Dermis microvascular lymphatic vessel endothelial cell (primary cell): Measurements from ENCODE around the gene NACC2. TPM values are rescaled to one million over a fixed set of nuclear protein-coding genes. Genes with fewer than 3 reads are reported as not detected.
"Not testable (repeated sequence)": the region's sequence is repeated elsewhere in the genome, so short reads cannot be mapped to it uniquely, and the experiment has no call there.

ENCODE experiments used
- DNase-seq, 2 donors: peaks; one replicate each; pipeline versions ENCODE4 v3.0.0 to v3.0.0-alpha.2; 2010; ENCODE audit warnings: low read depth in 2 of 2
- total RNA-seq: library from RNA; depleted of rRNA; stranded (reverse); fragments of >200 nt; gene quantifications from 2 replicates; pipeline ENCODE4 v1.2.1, GENCODE V29; 2014

Gene NACC2
- total RNA-seq, 1 donor from 2014 or later = 12.2 TPM

GRCh38 chr9:135979547-135980166 is 115.4 kb downstream of the NACC2 start:
- no peak for DNase-seq

GRCh38 chr9:135978642-135979546 is 116.2 kb downstream of the NACC2 start:
- DNase-seq = no peak

- no peak for DNase-seq
Observed at GRCh38 chr9:135976944-135977343, 118.1 kb downstream of the NACC2 start.

- no peak for DNase-seq
Observed at GRCh38 chr9:135976531-135976930, 118.6 kb downstream of the NACC2 start.

- no peak for DNase-seq
Observed at GRCh38 chr9:135975834-135976233, 119.3 kb downstream of the NACC2 start.

GRCh38 chr9:135974220-135974573 is 120.9 kb downstream of the NACC2 start:
- no peak for DNase-seq

- DNase-seq = no peak
Observed at GRCh38 chr9:135973277-135974219, 121.5 kb downstream of the NACC2 start.

- peak in 1 of 2 donors; percentile 32 for DNase-seq
Observed at GRCh38 chr9:135971892-135972291, 123.2 kb downstream of the NACC2 start.

- no peak for DNase-seq
Observed at GRCh38 chr9:135971111-135971766, 123.8 kb downstream of the NACC2 start.

- DNase-seq = no peak
Observed at GRCh38 chr9:135970128-135970815, 124.8 kb downstream of the NACC2 start.

GRCh38 chr9:135969064-135969683 is 125.9 kb downstream of the NACC2 start:
- DNase-seq = peak in 1 of 2 donors; percentile 54

- DNase-seq = no peak
Observed at GRCh38 chr9:135968601-135969000, 126.5 kb downstream of the NACC2 start.

GRCh38 chr9:135968083-135968476 is 127.0 kb downstream of the NACC2 start:
- no peak for DNase-seq

- not testable (repeated sequence) for DNase-seq
Observed at GRCh38 chr9:135966916-135967260, 128.2 kb downstream of the NACC2 start.

GRCh38 chr9:135965124-135965756 is 129.8 kb downstream of the NACC2 start:
- no peak for DNase-seq

- no peak for DNase-seq
Observed at GRCh38 chr9:135963938-135964337, 131.2 kb downstream of the NACC2 start.

- DNase-seq = no peak
Observed at GRCh38 chr9:135963338-135963737, 131.8 kb downstream of the NACC2 start.

- no peak for DNase-seq
Observed at GRCh38 chr9:135962696-135963307, 132.3 kb downstream of the NACC2 start.
